Measurements from ENCODE around the gene C20orf144.

C20orf144 gene

DNA sequence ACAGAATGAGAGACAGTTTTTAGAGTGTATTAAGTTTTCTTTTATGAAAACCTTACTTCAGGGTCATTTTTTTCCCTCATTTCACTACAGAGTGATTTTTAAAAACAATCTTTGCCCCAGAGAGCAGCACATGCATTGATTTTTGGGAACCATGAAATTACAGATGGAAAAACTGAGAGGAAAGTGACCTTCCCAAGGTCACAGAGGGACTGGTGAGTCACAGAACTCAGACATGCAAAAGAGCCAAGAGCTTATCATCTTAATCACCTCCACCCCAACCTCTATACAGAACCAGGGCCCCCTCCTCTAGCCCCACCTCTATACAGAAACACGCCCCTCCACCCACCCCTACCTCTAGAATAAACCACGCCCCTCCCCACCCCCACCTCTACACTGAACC is 47.3 kb downstream of the C20orf144 start:
- TF ChIP-seq CTCF (IDR thresholded peaks at IDR 0.05; ENCODE audit: unreplicated experiment in 3 of 3), result no peak
- H3K4me3 Mint-ChIP-seq, result no peak overlapping the region
- H3K4me1 Mint-ChIP-seq, result no peaks in the 10 kb centered on the region
- H3K27me3 Mint-ChIP-seq (ENCODE audit: low read depth), result peaks cover 3% of the 10 kb centered on the region
- H3K36me3 Mint-ChIP-seq (ENCODE audit: low read depth), result no peaks in the 10 kb centered on the region
- no peaks in the 10 kb centered on the region for H3K9me3 Mint-ChIP-seq
- no peak overlapping the region for H3K27ac Mint-ChIP-seq

DNA sequence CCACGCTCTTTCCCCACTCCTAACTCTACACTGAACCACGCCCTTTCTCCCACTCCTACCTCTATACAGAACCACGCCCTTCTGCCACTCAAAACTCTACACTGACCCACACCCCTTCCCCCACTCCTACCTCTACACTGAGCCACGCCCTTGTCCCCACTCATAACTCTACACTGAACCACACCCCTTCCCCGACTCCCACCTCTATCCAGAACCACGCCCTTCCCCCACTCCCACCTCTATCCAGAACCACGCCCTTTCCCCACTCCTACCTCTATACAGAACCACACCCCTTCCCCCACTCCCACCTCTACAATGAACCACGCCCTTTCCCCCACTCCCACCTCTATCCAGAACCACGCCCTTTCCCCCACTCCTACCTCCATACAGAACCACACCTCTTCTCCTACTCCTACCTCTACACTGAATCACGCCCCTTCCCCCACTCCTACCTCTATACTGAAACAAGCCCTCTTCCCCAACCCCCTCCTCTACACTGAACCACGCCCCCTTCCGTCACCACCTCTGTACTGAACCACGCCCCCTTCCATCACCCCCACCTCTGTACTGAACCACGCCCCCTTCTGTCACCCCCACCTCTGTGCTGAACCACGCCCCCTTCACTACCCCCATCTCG is 47.9 kb downstream of the C20orf144 start:
- H3K4me1 Mint-ChIP-seq, result no peaks in the 10 kb centered on the region
- no peaks in the 10 kb centered on the region for H3K36me3 Mint-ChIP-seq (ENCODE audit: low read depth)
- H3K27me3 Mint-ChIP-seq (ENCODE audit: low read depth), result peaks cover 3% of the 10 kb centered on the region
- no peaks in the 10 kb centered on the region for H3K9me3 Mint-ChIP-seq
- TF ChIP-seq CTCF (IDR thresholded peaks at IDR 0.05; ENCODE audit: unreplicated experiment in 3 of 3), result no peak
- no peak overlapping the region for H3K4me3 Mint-ChIP-seq
- H3K27ac Mint-ChIP-seq, result no peak overlapping the region

DNA sequence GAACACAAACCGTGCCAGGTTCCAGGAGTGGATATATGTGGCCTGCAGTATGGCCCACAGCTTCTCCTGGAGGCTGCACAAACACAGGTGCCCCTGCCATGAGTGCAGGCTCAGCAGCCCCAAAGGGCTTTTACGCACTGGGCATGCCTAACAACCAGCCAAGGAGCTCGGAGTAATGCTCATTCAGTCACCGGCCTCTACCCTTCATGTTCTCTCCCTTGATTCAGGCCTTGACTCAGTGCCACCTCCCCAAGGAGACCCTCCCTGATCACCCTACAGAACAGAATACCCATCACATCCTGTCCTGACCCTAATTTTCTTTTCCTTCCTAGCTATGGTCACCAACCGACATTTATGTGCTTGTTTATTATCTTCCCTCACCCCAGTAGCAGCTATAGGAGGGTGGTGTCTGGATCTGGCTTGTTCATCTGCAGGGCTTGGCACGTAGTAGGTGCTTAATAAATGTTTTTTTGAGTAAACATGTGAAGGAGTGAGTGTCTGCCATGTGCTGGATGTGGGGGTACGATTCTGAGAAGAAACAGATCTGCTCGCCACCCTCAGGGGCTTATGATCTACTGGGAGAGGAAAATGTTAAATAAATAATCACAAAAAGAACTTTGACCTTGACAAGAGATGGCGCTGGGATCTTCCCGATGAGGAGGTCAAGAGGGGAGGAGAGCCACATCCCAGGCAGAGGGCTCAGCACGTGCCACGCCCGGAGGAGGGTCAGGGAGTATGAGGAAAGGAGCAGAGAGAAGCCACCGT is 48.7 kb downstream of the C20orf144 start:
- Mint-ChIP-seq H3K4me3 (no peak overlapping the region), H3K27ac (no peak overlapping the region), H3K9me3 (no peaks in the 10 kb centered on the region), H3K27me3 (ENCODE audit: low read depth) (peaks cover 3% of the 10 kb centered on the region), H3K36me3 (ENCODE audit: low read depth) (no peaks in the 10 kb centered on the region), H3K4me1 (no peaks in the 10 kb centered on the region)
- TF ChIP-seq CTCF (IDR thresholded peaks at IDR 0.05; ENCODE audit: unreplicated experiment in 3 of 3), result no peak

GRCh38 chr20:33711446-33711738 is 49.3 kb downstream of the C20orf144 start:
- H3K27ac Mint-ChIP-seq, result no peak overlapping the region
- no peaks in the 10 kb centered on the region for H3K4me1 Mint-ChIP-seq
- no peak overlapping the region for H3K4me3 Mint-ChIP-seq
- no peaks in the 10 kb centered on the region for H3K9me3 Mint-ChIP-seq
- peaks cover 3% of the 10 kb centered on the region for H3K27me3 Mint-ChIP-seq (ENCODE audit: low read depth)
- no peaks in the 10 kb centered on the region for H3K36me3 Mint-ChIP-seq (ENCODE audit: low read depth)
- no peak for TF ChIP-seq CTCF (IDR thresholded peaks at IDR 0.05; ENCODE audit: unreplicated experiment in 3 of 3)

Measured in nephron (organoid).